ENCODE results near the gene OPRL1. TPM values are rescaled to one million over a fixed set of nuclear protein-coding genes. Genes with fewer than 3 reads are reported as not detected.

The OPRL1 gene
- total RNA-seq, 4 donors from 2014 or later: 0.14 to 0.32 TPM; not detected in 2

GRCh38 chr20:64136004-64136710 is 56.3 kb downstream of the OPRL1 start:
- no peak for DNase-seq
- Histone ChIP-seq H3K9me3 (no peaks in the 10 kb centered on the region), H3K27me3 (peaks cover 12% of the 10 kb centered on the region), H3K36me3 (no peaks in the 10 kb centered on the region), H3K27ac (no peak overlapping the region), H3K4me3 (no peak overlapping the region), H3K4me1 (no peaks in the 10 kb centered on the region)
- WGBS, 2 donors (ENCODE audit: low coverage in 1 of 2): 77 to 83% methylated on average over 20 to 32 of the region's 32 CpGs
- no peak for TF ChIP-seq POLR2A (IDR thresholded peaks at IDR 0.05)
- TF ChIP-seq CTCF (IDR thresholded peaks at IDR 0.05): no peak
- no peak for TF ChIP-seq EP300 (IDR thresholded peaks at IDR 0.05; ENCODE audit: low read depth)
- no peak for TF ChIP-seq POLR2AphosphoS5 (IDR thresholded peaks at IDR 0.05)
- intact Hi-C loops (cut with DNase I; ENCODE audit: low total_unique reads): no loop called here
- in situ Hi-C loops (cut with MboI; ENCODE audit: low pct_ligation_motif_present in 1 of 4, low pct_unique_long_range_greater_than_20kb in 1 of 4, low sequenced_read_pairs in 3 of 4): no loop called here

GRCh38 chr20:64137598-64138031 is 57.7 kb downstream of the OPRL1 start:
- no peaks in the 10 kb centered on the region for H3K4me1 ChIP-seq
- peaks cover 14% of the 10 kb centered on the region for H3K27me3 ChIP-seq
- no peak overlapping the region for H3K4me3 ChIP-seq
- no peak for DNase-seq
- H3K9me3 ChIP-seq: no peaks in the 10 kb centered on the region
- no peak overlapping the region for H3K27ac ChIP-seq
- intact Hi-C loops (cut with DNase I; ENCODE audit: low total_unique reads): no loop called here
- TF ChIP-seq EP300 (IDR thresholded peaks at IDR 0.05; ENCODE audit: low read depth): no peak
- TF ChIP-seq POLR2A (IDR thresholded peaks at IDR 0.05): no peak
- no peaks in the 10 kb centered on the region for H3K36me3 ChIP-seq
- in situ Hi-C loops (cut with MboI; ENCODE audit: low pct_ligation_motif_present in 1 of 4, low pct_unique_long_range_greater_than_20kb in 1 of 4, low sequenced_read_pairs in 3 of 4): no loop called here
- WGBS, 2 donors (ENCODE audit: low coverage in 1 of 2): 65% methylated on average over 6 of the region's 6 CpGs; no CpG with 5 or more reads in 1 of the 2 donors

- no peak for TF ChIP-seq POLR2A (IDR thresholded peaks at IDR 0.05)
- TF ChIP-seq CTCF (IDR thresholded peaks at IDR 0.05): no peak
- TF ChIP-seq EP300 (IDR thresholded peaks at IDR 0.05; ENCODE audit: low read depth): no peak
- no peak for TF ChIP-seq POLR2AphosphoS5 (IDR thresholded peaks at IDR 0.05)
- Histone ChIP-seq H3K4me3 (no peak overlapping the region), H3K4me1 (no peaks in the 10 kb centered on the region), H3K27ac (no peak overlapping the region), H3K27me3 (peaks cover 14% of the 10 kb centered on the region), H3K9me3 (no peaks in the 10 kb centered on the region), H3K36me3 (no peaks in the 10 kb centered on the region)
- in situ Hi-C loops (cut with MboI; ENCODE audit: low pct_ligation_motif_present in 1 of 4, low pct_unique_long_range_greater_than_20kb in 1 of 4, low sequenced_read_pairs in 3 of 4): no loop called here
- 40 to 75% methylated on average over 1 to 18 of the region's 18 CpGs for WGBS, 2 donors (ENCODE audit: low coverage in 1 of 2)
- DNase-seq: no peak
- intact Hi-C loops (cut with DNase I; ENCODE audit: low total_unique reads): no loop called here
Observed at GRCh38 chr20:64138276-64138815, 58.5 kb downstream of the OPRL1 start.

- TF ChIP-seq CTCF (IDR thresholded peaks at IDR 0.05): no peak
- no peak for TF ChIP-seq POLR2A (IDR thresholded peaks at IDR 0.05)
- TF ChIP-seq EP300 (IDR thresholded peaks at IDR 0.05; ENCODE audit: low read depth): no peak
- TF ChIP-seq POLR2AphosphoS5 (IDR thresholded peaks at IDR 0.05): no peak
- Histone ChIP-seq H3K27ac (no peak overlapping the region), H3K4me1 (no peaks in the 10 kb centered on the region), H3K27me3 (peaks cover 8% of the 10 kb centered on the region), H3K36me3 (no peaks in the 10 kb centered on the region), H3K9me3 (no peaks in the 10 kb centered on the region), H3K4me3 (no peak overlapping the region)
- DNase-seq: no peak
- in situ Hi-C loops (cut with MboI; ENCODE audit: low pct_ligation_motif_present in 1 of 4, low pct_unique_long_range_greater_than_20kb in 1 of 4, low sequenced_read_pairs in 3 of 4) (no loop called here), intact Hi-C loops (cut with DNase I; ENCODE audit: low total_unique reads) (no loop called here)
- 80 to 82% methylated on average over 1 to 19 of the region's 21 CpGs for WGBS, 2 donors (ENCODE audit: low coverage in 1 of 2)
Observed at GRCh38 chr20:64139199-64140060, 59.5 kb downstream of the OPRL1 start.
